ENCODE measurements around the gene SDHA.

GRCh38 chr5:169071-169727, 48.9 kb upstream of the SDHA start:
- TF ChIP-seq TAF1 (IDR thresholded peaks at IDR 0.05; ENCODE audit: low read depth, low read length) (no peak), EZH2 (IDR thresholded peaks at IDR 0.05; ENCODE audit: low read depth, low read length, severe bottlenecking) (no peak), ZNF274 (IDR thresholded peaks at IDR 0.05; ENCODE audit: borderline replicate concordance, extremely low read depth, low read length) (no peak), POLR2A (IDR thresholded peaks at IDR 0.05; ENCODE audit: control extremely low read depth in 1 of 2, low read depth in 2 of 2, low read length in 2 of 2) (no peak), POU5F1 (IDR thresholded peaks at IDR 0.05; ENCODE audit: low read depth, low read length) (no peak)
